GM19193 (cell line): ENCODE data around the gene COL4A1.

Experiments
- POLR2A ChIP-seq: IDR thresholded peaks from 4 replicates; pipeline ENCODE4 v1.6.1; 2011; ENCODE audit not compliant: insufficient read depth, insufficient read length; ENCODE audit errors: extremely low read depth

COL4A1 gene

DNA sequence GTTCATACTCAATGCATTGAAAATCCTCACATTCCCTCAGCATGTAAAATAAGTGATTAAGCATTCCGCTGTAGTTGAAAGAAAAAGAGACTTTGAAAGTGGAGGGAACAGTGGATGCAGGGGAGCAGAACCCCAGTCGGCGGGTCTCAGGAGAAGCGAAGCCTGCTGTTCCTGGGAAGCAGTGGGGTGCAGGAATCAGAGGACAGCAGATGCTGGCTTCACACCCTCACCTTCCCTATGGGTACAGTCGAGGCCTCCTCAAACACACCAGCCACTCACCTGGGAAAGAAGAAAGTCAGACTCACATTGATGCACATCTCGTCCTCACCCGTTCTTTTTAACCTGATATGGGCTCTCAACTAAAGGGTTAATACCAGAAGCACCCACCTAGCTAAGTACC is 38.3 kb upstream of the COL4A1 start:
- no peak for TF ChIP-seq POLR2A

DNA sequence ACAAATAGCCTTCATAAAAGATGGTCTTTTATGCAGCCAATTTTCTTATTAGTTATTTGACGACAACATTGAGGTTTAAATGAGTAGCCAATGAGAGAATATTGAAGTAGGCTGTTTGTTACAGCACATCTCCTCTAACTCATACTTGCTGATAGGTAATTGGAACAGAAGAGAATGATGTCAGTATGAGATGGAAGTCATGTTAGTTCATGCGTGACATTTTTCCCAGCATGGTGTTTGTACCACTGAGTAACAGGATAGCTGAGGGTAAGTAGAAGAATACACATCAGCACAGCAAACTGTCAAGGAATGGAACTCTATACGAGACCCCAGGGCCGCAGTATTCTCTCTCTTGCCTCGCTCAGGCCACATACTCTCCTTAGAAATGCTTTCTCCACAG is 37.4 kb upstream of the COL4A1 start:
- no peak for TF ChIP-seq POLR2A

DNA sequence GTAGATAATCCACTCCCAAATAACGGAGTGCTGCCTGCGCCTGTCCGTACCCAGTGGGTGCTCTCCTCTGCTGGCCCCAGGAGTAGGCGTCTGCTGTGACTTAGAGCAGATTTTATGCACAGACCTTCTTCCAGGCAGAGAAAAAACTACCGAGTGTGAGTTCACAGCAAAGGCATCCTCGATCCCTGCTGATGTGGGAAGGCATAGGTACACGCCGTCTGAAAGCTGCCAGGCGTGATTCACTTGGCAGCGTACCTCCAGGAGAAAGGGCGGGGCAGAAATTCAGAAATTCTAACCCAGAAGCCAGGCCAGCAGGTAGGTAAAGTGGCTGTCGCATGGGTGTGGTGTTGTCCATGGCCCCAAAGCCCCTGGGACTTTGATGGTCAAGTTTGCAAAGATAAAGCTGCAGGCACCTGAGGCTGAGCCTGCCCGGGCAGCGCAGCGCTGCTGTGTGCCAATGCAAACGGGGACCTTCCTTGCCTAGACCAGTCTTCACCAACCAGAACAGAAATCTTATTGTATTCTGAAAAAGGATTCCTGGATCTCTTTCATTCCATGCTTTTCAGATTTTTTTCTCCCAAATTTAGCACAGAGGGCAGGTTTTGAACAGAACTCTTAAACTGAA is 36.4 kb upstream of the COL4A1 start:
- no peak for TF ChIP-seq POLR2A

DNA sequence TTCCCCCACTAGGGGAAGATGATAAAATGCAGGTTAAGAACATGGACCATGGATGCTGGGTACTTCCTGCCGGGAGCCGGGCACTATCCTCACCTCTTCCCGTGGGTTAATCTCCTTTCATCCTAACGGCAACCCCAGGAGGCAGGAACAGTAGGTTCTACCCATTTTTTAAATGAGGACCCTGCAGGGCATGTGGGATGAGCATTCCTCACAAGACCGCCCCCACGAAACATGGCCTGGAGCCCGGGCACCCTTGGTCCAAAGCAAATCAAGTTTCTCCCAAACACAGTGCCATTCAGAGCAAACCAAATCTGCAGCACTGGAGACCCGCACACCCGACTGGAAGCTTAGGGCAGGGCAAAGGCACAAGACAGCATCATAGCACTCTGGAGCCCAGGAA is 35.5 kb upstream of the COL4A1 start:
- TF ChIP-seq POLR2A = no peak

DNA sequence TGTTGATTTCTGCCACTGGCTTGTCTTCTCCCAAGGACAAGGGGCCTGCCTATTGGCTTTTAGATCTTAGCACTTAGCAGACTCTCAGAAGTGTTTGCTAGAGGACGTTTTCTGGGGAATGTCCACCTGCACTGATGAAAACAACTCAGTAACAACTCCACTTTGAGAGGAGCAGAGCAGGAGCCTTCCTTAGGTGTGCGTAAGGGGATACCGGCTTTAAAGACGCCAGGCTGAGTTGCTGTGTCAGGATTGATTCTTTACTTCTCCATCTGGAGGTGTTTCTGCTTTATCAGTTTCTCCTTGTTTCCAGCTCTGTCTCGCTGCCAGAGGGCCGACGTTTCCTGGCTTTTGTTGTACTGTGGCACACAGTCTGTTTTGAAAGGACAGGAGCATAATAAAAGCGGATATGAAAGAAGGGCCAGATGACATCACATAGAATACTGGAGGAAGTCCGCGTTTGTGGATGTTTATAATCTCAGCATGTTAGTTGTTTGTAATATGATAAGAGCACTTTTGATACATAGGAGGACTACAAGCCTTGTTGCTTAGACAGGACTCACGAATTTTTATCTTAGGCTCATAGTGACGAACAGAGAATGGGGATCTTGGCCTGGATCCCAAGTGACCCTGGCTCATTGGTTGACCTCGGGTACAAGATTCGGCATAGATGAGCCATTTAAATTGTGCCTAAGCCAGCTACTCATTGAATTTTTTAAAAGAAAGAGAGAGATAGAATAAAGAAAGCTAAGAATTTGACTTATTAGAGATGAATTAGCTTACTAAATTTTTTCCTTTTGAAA is 34.7 kb upstream of the COL4A1 start:
- no peak for TF ChIP-seq POLR2A

DNA sequence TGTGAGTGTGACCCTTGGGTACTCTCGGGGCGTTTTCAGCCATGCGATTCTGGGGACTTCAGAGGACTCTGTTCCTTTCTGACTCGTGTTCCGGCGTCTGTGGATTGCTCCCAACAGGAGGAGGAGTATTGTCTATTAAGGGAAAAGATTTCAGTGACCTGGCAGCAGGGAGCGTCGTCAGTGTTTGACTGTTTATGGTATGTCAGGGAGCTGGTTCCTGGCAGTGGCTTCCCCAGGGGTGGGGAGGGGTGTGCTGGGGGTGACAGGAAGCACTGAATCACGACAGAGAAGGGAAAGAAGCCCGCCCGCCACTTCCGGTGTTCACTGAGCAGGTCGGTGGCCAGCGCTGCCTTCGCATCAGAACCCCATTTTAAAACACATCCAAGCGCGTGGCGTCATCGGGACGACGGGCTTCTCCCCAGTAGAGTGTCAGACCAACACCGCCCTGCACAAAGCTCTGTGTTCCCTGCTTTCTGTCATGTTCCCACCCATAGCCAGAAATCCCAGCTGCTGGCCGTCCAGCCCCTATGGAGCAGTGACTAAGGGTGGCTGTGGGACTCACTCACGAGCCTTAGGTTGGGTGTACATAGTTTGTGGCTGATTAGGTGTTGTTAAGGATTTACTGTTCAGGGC is 34.0 kb upstream of the COL4A1 start:
- no peak for TF ChIP-seq POLR2A

DNA sequence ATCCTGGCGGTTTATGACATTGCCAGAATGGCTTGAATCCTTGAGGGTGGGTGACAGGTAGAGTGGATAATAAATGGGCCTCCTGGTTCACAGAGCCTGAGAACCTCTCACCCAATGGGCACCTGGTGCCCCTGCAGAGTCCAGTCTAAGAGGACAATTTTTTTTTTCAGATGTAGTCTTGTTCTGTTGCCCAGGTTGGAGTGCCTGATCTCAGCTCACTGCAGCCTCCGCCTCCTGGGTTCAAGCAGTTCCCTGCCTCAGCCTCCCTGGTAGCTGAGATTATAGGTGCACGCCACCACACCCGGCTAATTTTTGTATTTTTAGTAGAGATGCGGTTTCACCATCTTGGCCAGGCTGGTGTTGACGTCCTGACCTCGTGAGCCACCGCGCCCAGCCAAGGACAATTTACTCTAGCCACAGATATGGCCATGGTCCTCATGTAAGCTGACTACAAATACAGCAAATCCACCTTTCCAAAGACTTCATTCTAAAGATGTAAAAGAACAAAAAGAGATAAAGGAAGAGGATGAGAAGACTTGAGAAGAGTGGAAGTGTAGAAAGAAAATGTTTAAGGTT is 33.1 kb upstream of the COL4A1 start:
- TF ChIP-seq POLR2A = no peak

DNA sequence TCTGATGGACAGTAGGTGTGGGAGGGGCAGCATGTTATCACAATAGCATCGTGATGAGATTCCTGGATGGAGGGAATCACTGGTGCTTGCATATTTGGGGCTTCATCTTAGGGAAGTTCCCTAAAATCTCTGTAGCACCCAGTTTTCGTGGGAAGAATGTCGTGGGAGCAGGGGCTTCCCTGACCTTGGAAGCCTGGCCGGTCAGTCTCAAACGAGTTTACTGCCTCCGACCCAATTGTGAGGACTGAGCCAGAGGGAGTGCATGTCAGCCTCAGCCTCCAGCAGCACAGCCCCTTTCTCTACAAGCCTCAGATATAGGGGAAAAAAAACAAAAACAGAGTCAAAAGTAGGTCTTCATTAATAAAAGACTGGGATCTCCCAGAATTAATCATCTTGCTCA is 32.3 kb upstream of the COL4A1 start:
- no peak for TF ChIP-seq POLR2A

DNA sequence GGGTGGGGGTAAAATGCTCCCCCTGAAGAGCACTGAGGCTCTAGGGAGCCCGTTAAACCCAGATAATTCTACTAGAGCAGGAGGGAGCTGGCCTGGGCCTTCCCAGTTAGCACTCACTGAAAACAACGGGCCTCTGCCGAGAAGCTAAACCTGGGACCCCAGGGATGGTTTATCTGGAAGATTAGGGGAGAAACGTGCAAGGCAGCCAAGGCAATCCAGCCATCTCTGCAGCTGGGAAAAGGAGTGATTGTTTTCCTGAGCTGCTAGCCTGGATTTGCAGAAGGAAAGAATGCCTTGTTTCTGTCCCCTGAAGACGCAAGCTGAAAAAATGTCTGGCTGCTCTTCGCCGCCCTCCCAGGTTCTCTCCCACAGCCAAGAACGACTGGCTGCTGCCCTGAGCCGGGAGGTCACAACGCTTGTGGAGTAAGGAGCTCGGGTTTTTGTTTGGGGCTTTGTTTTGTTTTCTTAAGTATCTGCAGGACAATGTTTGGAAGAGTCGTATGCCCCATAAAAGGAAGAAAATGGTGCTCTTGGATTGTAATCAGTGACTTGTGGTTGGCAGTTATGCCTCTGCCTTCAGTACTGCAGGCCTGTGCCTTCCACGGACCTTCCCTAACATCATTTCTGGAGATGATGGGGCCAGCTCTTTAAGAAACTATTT is 31.6 kb upstream of the COL4A1 start:
- TF ChIP-seq POLR2A = no peak

DNA sequence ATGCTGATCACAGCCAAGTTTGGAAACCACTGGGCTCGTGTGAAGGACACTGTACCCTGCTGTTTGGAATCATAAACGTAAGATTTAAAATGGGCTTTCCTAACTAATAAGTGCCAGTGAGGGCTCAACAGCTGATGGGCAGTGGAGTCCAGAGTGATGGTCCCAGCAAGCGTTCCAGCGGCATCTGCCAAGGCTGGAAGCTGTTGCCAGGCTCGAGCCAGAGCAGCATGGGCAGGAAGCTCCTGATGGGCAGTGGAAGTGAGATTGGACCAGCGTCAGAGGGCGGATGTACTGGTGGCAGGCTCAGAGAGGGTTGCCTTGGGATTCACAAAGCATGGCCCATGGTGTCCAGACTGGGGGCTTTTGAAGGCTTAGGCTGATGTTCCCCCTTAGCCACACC is 30.3 kb upstream of the COL4A1 start:
- no peak for TF ChIP-seq POLR2A

DNA sequence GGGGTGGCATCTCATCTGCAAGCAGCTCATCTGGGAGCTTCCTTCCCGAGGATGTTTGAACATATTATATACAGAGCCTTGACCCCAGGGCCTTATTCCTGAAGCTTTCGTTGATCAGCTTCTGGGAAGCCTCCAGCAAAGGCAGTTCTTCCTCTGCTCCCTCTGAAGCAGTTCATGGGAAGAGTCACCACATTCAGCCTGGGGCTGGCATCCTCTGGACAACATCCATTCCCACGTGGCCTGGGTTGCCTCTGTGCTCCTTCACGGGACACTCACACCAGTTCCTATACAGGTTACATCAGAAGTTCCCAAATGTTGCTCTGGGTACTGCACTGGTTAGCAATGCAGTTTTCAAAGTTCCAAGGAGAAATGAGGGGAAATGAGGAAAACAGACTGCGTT is 29.7 kb upstream of the COL4A1 start:
- no peak for TF ChIP-seq POLR2A

DNA sequence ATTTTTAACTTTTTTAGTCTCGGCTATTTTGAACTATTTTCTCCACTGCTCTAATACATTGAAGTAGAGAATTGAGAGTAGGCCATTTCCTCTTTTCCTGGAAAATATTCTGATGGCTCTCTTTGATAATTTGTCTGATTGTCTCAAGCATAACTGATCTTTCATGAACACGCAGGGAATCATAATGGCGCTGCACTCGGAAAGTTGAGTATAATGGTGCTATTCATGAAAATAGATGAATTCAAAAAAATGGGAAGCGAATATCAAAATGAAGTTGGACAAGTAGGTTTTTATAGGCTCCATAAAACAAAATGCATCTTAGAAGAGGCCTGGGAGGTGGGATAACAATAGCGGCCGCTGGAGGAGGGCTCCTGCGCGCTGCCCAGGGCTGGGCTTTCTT is 29.2 kb upstream of the COL4A1 start:
- no peak for TF ChIP-seq POLR2A

DNA sequence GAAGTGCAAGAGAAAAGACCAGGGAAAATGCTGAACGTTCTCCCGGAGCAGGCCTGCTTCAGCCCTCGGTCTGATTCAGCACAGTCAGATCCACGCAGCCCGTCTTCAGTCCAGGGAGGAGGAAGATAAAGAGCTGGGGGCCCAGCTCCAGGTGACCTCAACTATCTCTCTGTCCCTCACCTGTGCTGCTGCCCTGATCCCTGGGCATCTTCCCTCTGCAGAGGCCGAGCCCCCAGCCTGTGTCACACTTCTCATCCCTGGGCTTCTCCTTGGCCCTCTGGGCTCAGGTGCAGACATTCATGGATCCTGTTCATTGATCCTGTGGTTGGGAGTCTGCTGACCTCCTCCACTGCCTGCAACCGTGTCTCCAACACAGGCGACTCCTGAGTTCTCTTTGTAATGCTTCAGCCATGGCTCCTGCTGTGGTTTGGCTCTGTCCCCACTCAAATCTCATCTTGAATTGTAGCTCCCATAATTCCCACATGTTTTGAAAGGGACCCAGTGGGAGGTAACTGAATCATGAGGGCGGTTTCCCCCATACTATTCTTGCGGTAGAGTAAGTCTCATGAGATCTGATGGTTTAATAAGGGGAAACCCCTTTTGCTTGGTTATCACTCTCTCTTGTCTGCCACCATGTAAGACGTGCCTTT is 28.0 kb upstream of the COL4A1 start:
- TF ChIP-seq POLR2A = no peak

DNA sequence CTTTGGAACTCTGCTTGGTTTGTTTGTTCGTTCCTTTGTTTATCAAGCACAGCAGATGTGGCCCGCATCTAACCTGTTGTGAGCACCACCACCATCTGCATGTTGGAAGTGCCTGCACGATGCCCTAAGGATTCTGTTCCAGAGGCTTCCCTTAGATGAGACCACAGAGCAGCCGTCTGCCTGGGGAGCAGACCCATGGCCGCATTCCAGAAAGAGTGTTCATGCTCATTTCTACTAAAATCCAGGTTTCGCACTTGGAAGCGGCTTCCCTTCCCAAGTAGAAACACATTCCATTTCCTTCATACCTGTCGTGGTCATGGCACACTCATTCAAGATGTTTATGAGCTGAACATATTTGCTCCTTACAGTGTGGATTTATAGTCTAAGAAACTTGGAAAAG is 27.3 kb upstream of the COL4A1 start:
- TF ChIP-seq POLR2A = no peak

DNA sequence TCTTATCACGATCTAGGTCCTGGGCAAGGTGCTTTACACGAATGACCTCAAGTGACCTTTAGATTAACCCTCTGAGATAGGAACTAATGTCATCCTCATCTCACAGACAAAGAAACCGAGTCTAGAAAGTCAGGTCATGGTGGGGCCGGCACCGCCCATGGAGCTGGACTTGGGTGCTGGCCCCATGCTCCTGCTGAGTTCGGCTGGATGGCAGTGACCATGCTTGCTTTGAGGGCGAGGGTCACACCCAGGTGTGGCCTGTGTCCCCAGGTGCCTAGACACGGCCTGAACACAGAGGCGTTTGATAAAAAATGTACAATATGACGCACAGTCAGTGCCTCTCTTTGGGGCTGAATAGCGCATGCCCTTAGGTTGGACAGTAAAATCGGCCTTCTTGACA is 26.9 kb upstream of the COL4A1 start:
- TF ChIP-seq POLR2A = no peak
